ENCODE results near the gene AKAP12. TPM values are rescaled to one million over a fixed set of nuclear protein-coding genes. Genes with fewer than 3 reads are reported as not detected.

AKAP12 gene
- total and polyA plus RNA-seq, 2 experiments from 2014 or later, result 90.1 to 137 TPM

DNA sequence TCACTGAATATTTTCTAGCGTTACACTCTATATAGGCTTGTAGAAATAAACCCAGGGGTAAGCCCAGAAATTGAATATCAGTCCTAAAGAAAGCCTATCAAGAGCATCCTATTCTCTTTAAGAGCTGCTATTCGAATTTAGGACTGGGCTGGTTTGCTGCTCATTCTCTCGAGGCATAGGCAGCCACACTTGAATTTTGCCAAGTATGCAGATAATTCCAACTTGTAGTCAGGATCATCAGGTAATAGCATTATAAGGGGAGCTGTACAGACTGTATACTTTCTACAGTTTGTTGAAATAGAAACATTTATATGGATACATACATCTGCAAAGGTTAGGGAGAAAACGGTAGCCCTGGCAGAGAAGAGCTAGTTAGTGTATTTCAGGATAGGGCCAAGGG lies 153.6 kb downstream of the AKAP12 start:
- Mint-ChIP-seq H3K36me3 (ENCODE audit: low read depth) (peaks cover 37% of the 10 kb centered on the region), H3K27me3 (ENCODE audit: insufficient read depth, low read depth, poor library complexity) (peaks cover 11% of the 10 kb centered on the region), H3K4me3 (peak overlapping the region; percentile 97), H3K27ac (no peak overlapping the region), H3K9me3 (no peaks in the 10 kb centered on the region; the same call in 2 of the 3 replicates), H3K4me1 (peaks cover 27% of the 10 kb centered on the region)
- peaks cover 11% of the 10 kb centered on the region for H3F3A ChIP-seq (replicated peaks; ENCODE audit: low read depth)
- H3K79me2 ChIP-seq (replicated peaks; ENCODE audit: insufficient read depth), result peaks cover 76% of the 10 kb centered on the region
- no peak overlapping the region for H3K27ac ChIP-seq (ENCODE audit: low read depth)
- TF ChIP-seq, protein P1, sequence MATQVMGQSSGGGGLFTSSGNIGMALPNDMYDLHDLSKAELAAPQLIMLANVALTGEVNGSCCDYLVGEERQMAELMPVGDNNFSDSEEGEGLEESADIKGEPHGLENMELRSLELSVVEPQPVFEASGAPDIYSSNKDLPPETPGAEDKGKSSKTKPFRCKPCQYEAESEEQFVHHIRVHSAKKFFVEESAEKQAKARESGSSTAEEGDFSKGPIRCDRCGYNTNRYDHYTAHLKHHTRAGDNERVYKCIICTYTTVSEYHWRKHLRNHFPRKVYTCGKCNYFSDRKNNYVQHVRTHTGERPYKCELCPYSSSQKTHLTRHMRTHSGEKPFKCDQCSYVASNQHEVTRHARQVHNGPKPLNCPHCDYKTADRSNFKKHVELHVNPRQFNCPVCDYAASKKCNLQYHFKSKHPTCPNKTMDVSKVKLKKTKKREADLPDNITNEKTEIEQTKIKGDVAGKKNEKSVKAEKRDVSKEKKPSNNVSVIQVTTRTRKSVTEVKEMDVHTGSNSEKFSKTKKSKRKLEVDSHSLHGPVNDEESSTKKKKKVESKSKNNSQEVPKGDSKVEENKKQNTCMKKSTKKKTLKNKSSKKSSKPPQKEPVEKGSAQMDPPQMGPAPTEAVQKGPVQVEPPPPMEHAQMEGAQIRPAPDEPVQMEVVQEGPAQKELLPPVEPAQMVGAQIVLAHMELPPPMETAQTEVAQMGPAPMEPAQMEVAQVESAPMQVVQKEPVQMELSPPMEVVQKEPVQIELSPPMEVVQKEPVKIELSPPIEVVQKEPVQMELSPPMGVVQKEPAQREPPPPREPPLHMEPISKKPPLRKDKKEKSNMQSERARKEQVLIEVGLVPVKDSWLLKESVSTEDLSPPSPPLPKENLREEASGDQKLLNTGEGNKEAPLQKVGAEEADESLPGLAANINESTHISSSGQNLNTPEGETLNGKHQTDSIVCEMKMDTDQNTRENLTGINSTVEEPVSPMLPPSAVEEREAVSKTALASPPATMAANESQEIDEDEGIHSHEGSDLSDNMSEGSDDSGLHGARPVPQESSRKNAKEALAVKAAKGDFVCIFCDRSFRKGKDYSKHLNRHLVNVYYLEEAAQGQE (IDR thresholded peaks at IDR 0.05; ENCODE audit: unreplicated experiment), result no peak
- no peak for TF ChIP-seq POLR2AphosphoS5 (IDR thresholded peaks at IDR 0.05; ENCODE audit: low read depth)
- no peak for TF ChIP-seq JUNB (IDR thresholded peaks at IDR 0.05; ENCODE audit: unreplicated experiment)
- TF ChIP-seq NANOG (IDR thresholded peaks at IDR 0.05; ENCODE audit: borderline replicate concordance), result no peak
- no peak for TF ChIP-seq ZNF114 (CRISPR knock-in tag; IDR thresholded peaks at IDR 0.05)
- TF ChIP-seq, protein P2, sequence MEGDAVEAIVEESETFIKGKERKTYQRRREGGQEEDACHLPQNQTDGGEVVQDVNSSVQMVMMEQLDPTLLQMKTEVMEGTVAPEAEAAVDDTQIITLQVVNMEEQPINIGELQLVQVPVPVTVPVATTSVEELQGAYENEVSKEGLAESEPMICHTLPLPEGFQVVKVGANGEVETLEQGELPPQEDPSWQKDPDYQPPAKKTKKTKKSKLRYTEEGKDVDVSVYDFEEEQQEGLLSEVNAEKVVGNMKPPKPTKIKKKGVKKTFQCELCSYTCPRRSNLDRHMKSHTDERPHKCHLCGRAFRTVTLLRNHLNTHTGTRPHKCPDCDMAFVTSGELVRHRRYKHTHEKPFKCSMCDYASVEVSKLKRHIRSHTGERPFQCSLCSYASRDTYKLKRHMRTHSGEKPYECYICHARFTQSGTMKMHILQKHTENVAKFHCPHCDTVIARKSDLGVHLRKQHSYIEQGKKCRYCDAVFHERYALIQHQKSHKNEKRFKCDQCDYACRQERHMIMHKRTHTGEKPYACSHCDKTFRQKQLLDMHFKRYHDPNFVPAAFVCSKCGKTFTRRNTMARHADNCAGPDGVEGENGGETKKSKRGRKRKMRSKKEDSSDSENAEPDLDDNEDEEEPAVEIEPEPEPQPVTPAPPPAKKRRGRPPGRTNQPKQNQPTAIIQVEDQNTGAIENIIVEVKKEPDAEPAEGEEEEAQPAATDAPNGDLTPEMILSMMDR (conservative IDR thresholded peaks at IDR 0.05; ENCODE audit: low read depth in 2 of 2), result no peak
- TF ChIP-seq, protein P3, sequence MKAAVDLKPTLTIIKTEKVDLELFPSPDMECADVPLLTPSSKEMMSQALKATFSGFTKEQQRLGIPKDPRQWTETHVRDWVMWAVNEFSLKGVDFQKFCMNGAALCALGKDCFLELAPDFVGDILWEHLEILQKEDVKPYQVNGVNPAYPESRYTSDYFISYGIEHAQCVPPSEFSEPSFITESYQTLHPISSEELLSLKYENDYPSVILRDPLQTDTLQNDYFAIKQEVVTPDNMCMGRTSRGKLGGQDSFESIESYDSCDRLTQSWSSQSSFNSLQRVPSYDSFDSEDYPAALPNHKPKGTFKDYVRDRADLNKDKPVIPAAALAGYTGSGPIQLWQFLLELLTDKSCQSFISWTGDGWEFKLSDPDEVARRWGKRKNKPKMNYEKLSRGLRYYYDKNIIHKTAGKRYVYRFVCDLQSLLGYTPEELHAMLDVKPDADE (IDR thresholded peaks at IDR 0.05), result no peak
- no peak for TF ChIP-seq EZH2 (IDR thresholded peaks at IDR 0.05; ENCODE audit: low read depth, unreplicated experiment)
- TF ChIP-seq ZNF331 (CRISPR knock-in tag; IDR thresholded peaks at IDR 0.05; ENCODE audit: low read depth), result no peak
- no peak for TF ChIP-seq EZH2phosphoT487 (IDR thresholded peaks at IDR 0.05; ENCODE audit: unreplicated experiment)
- TF ChIP-seq CREB1 (CRISPR knock-in tag; IDR thresholded peaks at IDR 0.05; ENCODE audit: low read depth), result no peak
- TF ChIP-seq STAT1 (IDR thresholded peaks at IDR 0.05; ENCODE audit: unreplicated experiment), result no peak
- TF ChIP-seq, protein P4, sequence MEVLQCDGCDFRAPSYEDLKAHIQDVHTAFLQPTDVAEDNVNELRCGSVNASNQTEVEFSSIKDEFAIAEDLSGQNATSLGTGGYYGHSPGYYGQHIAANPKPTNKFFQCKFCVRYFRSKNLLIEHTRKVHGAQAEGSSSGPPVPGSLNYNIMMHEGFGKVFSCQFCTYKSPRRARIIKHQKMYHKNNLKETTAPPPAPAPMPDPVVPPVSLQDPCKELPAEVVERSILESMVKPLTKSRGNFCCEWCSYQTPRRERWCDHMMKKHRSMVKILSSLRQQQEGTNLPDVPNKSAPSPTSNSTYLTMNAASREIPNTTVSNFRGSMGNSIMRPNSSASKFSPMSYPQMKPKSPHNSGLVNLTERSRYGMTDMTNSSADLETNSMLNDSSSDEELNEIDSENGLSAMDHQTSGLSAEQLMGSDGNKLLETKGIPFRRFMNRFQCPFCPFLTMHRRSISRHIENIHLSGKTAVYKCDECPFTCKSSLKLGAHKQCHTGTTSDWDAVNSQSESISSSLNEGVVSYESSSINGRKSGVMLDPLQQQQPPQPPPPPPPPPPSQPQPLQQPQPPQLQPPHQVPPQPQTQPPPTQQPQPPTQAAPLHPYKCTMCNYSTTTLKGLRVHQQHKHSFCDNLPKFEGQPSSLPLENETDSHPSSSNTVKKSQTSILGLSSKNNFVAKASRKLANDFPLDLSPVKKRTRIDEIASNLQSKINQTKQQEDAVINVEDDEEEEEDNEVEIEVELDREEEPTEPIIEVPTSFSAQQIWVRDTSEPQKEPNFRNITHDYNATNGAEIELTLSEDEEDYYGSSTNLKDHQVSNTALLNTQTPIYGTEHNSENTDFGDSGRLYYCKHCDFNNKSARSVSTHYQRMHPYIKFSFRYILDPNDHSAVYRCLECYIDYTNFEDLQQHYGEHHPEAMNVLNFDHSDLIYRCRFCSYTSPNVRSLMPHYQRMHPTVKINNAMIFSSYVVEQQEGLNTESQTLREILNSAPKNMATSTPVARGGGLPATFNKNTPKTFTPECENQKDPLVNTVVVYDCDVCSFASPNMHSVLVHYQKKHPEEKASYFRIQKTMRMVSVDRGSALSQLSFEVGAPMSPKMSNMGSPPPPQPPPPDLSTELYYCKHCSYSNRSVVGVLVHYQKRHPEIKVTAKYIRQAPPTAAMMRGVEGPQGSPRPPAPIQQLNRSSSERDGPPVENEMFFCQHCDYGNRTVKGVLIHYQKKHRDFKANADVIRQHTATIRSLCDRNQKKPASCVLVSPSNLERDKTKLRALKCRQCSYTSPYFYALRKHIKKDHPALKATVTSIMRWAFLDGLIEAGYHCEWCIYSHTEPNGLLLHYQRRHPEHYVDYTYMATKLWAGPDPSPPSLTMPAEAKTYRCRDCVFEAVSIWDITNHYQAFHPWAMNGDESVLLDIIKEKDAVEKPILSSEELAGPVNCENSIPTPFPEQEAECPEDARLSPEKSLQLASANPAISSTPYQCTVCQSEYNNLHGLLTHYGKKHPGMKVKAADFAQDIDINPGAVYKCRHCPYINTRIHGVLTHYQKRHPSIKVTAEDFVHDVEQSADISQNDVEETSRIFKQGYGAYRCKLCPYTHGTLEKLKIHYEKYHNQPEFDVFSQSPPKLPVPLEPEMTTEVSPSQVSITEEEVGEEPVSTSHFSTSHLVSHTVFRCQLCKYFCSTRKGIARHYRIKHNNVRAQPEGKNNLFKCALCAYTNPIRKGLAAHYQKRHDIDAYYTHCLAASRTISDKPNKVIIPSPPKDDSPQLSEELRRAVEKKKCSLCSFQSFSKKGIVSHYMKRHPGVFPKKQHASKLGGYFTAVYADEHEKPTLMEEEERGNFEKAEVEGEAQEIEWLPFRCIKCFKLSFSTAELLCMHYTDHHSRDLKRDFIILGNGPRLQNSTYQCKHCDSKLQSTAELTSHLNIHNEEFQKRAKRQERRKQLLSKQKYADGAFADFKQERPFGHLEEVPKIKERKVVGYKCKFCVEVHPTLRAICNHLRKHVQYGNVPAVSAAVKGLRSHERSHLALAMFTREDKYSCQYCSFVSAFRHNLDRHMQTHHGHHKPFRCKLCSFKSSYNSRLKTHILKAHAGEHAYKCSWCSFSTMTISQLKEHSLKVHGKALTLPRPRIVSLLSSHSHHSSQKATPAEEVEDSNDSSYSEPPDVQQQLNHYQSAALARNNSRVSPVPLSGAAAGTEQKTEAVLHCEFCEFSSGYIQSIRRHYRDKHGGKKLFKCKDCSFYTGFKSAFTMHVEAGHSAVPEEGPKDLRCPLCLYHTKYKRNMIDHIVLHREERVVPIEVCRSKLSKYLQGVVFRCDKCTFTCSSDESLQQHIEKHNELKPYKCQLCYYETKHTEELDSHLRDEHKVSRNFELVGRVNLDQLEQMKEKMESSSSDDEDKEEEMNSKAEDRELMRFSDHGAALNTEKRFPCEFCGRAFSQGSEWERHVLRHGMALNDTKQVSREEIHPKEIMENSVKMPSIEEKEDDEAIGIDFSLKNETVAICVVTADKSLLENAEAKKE (CRISPR knock-in tag; IDR thresholded peaks at IDR 0.05), result no peak
- ATAC-seq (no peak), DNase-seq (ENCODE audit: low spot score) (no peak)
- H3K4me2 ChIP-seq, result peak overlapping the region; percentile 91
- H3K27me3 ChIP-seq (ENCODE audit: insufficient read depth), result no peaks in the 10 kb centered on the region
- no peaks in the 10 kb centered on the region for H3K36me3 ChIP-seq (ENCODE audit: insufficient read depth)
- H4K20me1 ChIP-seq (replicated peaks; ENCODE audit: insufficient read depth), result peaks cover 40% of the 10 kb centered on the region
- H3K4me1 ChIP-seq (ENCODE audit: insufficient read depth), result peaks cover 23% of the 10 kb centered on the region
- H3K4me3 ChIP-seq, result peak overlapping the region; percentile 91; the same call in 1 of the 2 replicates
- H2AFZ ChIP-seq, result no peak overlapping the region
- peaks cover 3% of the 10 kb centered on the region; the same call in 1 of the 2 replicates for H3K9me2 ChIP-seq (ENCODE audit: insufficient read depth)

Data from GM23338 (cell line).